Right lobe of liver (tissue), 6 donors: Measurements from ENCODE around the gene MOCS1. TPM values are rescaled to one million over a fixed set of nuclear protein-coding genes. Genes with fewer than 3 reads are reported as not detected.

Experiments used
- ATAC-seq, 4 donors: fragments of 200-7000 bp; cut with Tn5 transposase; one replicate each; pipeline ENCODE4 v1.9.1; 2020; ENCODE audit warnings: mild to moderate bottlenecking in 4 of 4, moderate library complexity in 4 of 4
- DNase-seq, 3 donors: peaks; one replicate each; pipeline ENCODE4 v3.0.0-alpha.2; 2020
- H3K27ac ChIP-seq, 3 donors: fragments of 200-600 bp; one replicate each; pipeline ENCODE4 v1.8.0; 2022
- H3K27me3 ChIP-seq, 2 donors: fragments of 200-600 bp; one replicate each; pipeline ENCODE4 v1.8.0; 2022
- H3K36me3 ChIP-seq, 4 donors: fragments of 200-600 bp; sonication (generic) in 1 of 4; one replicate each; pipeline versions ENCODE4 v1.5.1 to v1.8.0; 2017 to 2022; ENCODE audit warnings: control low read depth in 1 of 4
- H3K4me1 ChIP-seq, 4 donors: fragments of 200-600 bp; sonication (generic) in 1 of 4; one replicate each; pipeline versions ENCODE4 v1.5.1 to v1.8.0; 2017 to 2022; ENCODE audit warnings: control low read depth in 1 of 4
- H3K4me3 ChIP-seq, 3 donors: fragments of 200-600 bp; one replicate each; pipeline ENCODE4 v1.8.0; 2022
- H3K9me3 ChIP-seq, 4 donors: fragments of 200-600 bp; sonication (generic) in 1 of 4; one replicate each; pipeline versions ENCODE4 v1.5.1 to v1.8.0; 2017 to 2022; ENCODE audit warnings: control low read depth in 1 of 4
- CTCF ChIP-seq, 4 donors: fragments of 200-600 bp in 3 of 4; fragments of 450-650 bp in 1 of 4; IDR thresholded peaks; one replicate each; pipeline versions ENCODE4 v1.5.1 to v1.8.0; 2016 to 2022; ENCODE audit warnings: antibody characterized with exemption in 4 of 4, mild to moderate bottlenecking in 2 of 4
- POLR2A ChIP-seq: fragments of 450-650 bp; IDR thresholded peaks from one replicate; pipeline ENCODE4 v1.6.1; 2017; ENCODE audit warnings: antibody characterized with exemption, mild to moderate bottlenecking
- WGBS: methylation state at CpG from one replicate; pipeline ENCODE4 v1.1.6; 2018; ENCODE audit warnings: low coverage, low lambda C conversion rate; ENCODE audit not compliant: insufficient coverage; ENCODE audit errors: missing lambda C conversion rate; 5-methylcytosine and 5-hydroxymethylcytosine counted together
- intact Hi-C, 2 donors: fragments of 100-400 bp; cut with DNase I; formaldehyde crosslinking; loops; one replicate each; pipeline versions ENCODE4 v1.11.2 to v1.14.1; 2022
- total RNA-seq, 6 experiments: library from RNA; depleted of rRNA in 2 of 6; stranded (reverse); fragments of >200 nt in 2 of 6; fragmentation: NEBNext Ultra II Directional in 3 of 6; extraction: Animal tissue kit (Norgen Biotek cat#: 25700) in 3 of 6; gene quantifications; one replicate each; pipeline versions ENCODE4 v1.1.0 to v1.2.4, GENCODE V29; 2016 to 2023
- donor health status: DM: no; HTN: yes; CAD: no.
- donor health status: DM: no; HTN: no; CAD: no.
- donor health status: DM: no; HTN: no; CAD: no.
- donor health status: DM: no; HTN: yes; CAD: no.
- donor health status: DM: no; HTN: yes; CAD: no.

MOCS1 gene
- total RNA-seq, 6 experiments from 2014 or later, result 18.0 to 35.3 (median 27.8) TPM

- Histone ChIP-seq H3K9me3 (no peaks in the 10 kb centered on the region), H3K4me3 (no peak overlapping the region), H3K27ac (peak overlapping the region in 1 of 3 donors; percentile 58), H3K4me1 (peaks cover 0 to 40% (median 3%) of the 10 kb centered on the region in 4 donors), H3K27me3 (no peaks in the 10 kb centered on the region), H3K36me3 (no peaks in the 10 kb centered on the region)
- ATAC-seq (peak; percentile 11 to 56 (median 49)), DNase-seq (no peak)
- intact Hi-C loops, result no loop called here
- WGBS, result 39% methylated on average over 4 of the region's 5 CpGs
- TF ChIP-seq CTCF (IDR thresholded peaks at IDR 0.05) (no peak), POLR2A (no peak)
Measured at GRCh38 chr6:39947611-39948068, 13.4 kb upstream of the MOCS1 start.

GRCh38 chr6:39945626-39946025 is 11.4 kb upstream of the MOCS1 start:
- TF ChIP-seq CTCF (IDR thresholded peaks at IDR 0.05) (no peak), POLR2A (no peak)
- H3K4me3 ChIP-seq, result no peak overlapping the region
- ATAC-seq (no peak), DNase-seq (no peak)
- H3K9me3 ChIP-seq, result no peaks in the 10 kb centered on the region
- peaks cover 0 to 26% (median 3%) of the 10 kb centered on the region in 4 donors for H3K4me1 ChIP-seq
- H3K27me3 ChIP-seq, result no peaks in the 10 kb centered on the region
- H3K36me3 ChIP-seq, result no peaks in the 10 kb centered on the region
- no peak overlapping the region for H3K27ac ChIP-seq
- intact Hi-C loops, result no loop called here
- WGBS, result no CpG with 5 or more reads among the region's 1 CpG

DNA sequence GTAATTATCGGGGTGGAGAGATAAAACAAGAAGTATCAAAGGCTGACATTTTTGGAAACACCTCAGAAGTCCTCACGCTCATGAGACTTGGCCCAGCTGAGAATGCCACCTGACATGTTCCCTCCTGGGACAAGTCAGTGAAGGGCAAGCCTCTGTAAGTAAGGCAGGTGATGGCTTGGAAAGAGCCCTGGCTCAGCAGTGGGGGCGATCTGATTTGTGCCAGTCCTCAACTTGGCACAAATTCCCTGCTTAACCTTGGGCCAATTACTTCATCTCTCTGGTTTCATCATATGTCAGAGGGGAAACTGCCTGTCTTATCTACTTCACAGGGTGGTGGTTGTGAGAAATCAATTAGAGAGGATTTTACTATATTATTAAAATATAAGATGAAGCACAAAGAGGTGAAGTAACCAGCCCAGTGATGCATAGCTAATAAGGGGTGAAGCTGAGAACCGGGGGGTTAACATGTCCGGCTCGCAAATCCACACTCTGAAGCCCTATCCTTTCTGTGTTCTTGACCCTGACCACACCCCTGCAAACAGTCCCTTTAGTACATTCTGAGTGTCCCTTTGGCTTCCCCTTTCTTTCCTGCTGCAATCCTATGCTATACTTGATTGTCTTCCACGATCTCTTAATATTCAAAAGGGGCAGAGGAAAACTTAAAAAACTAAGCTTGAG is 8.8 kb upstream of the MOCS1 start:
- DNase-seq (no peak), ATAC-seq (peak in 1 of 4 donors; percentile 1)
- Histone ChIP-seq H3K27ac (peak overlapping the region in 1 of 3 donors; percentile 5), H3K27me3 (no peaks in the 10 kb centered on the region), H3K9me3 (no peaks in the 10 kb centered on the region), H3K4me3 (no peak overlapping the region), H3K36me3 (no peaks in the 10 kb centered on the region), H3K4me1 (peaks cover 0 to 32% (median 0%) of the 10 kb centered on the region in 4 donors)
- TF ChIP-seq POLR2A (no peak), CTCF (IDR thresholded peaks at IDR 0.05) (no peak)
- intact Hi-C loops, result no loop called here
- WGBS, result 63% methylated on average over 6 of the region's 7 CpGs

GRCh38 chr6:39941820-39942219 is 7.6 kb upstream of the MOCS1 start:
- Histone ChIP-seq H3K27ac (no peak overlapping the region), H3K9me3 (no peaks in the 10 kb centered on the region), H3K4me1 (peaks cover 0 to 33% (median 0%) of the 10 kb centered on the region in 4 donors), H3K27me3 (no peaks in the 10 kb centered on the region), H3K36me3 (no peaks in the 10 kb centered on the region), H3K4me3 (no peak overlapping the region)
- whole genome bisulfite sequencing, result 33% methylated on average over 1 of the region's 4 CpGs
- no peak for DNase-seq
- intact Hi-C loops, result no loop called here
- ATAC-seq, result no peak
- TF ChIP-seq CTCF (IDR thresholded peaks at IDR 0.05) (no peak), POLR2A (no peak)
